NCI-H345 (cell line): ENCODE results near the gene ADGB.

Experiments used
- DNase-seq: peaks from one replicate; lab custom pipeline; 2025; lab: John Stamatoyannopoulos, UW

ADGB gene

GRCh38 chr6:146862508-146862919, 263.7 kb downstream of the ADGB start:
- no peak for DNase-seq

GRCh38 chr6:146864300-146864699, 265.5 kb downstream of the ADGB start:
- DNase-seq = no peak

- DNase-seq = no peak
Observed at GRCh38 chr6:146864885-146865284, 266.1 kb downstream of the ADGB start.
